Gastrocnemius medialis (tissue), 4 donors: ENCODE measurements around the gene AMOT.

Experiments used
- POLR2A ChIP-seq, 2 donors: fragments of 450-650 bp; IDR thresholded peaks; one replicate each; pipeline ENCODE4 v1.6.1; 2017; ENCODE audit warnings: antibody characterized with exemption in 2 of 2, mild to moderate bottlenecking in 2 of 2, moderate library complexity in 2 of 2
- TF ChIP-seq, protein P1 (sequence below), 5 experiments: fragments of 450-650 bp in 3 of 5; fragments of 200-600 bp in 2 of 5; sonication (generic) in 2 of 5; IDR thresholded peaks in 4 of 5; conservative IDR thresholded peaks in 1 of 5; 1 replicate in 4 of 5; 2 replicates in 1 of 5; pipeline ENCODE4 v1.5.1; 2016 to 2019; ENCODE audit warnings: antibody characterized with exemption in 5 of 5, mild to moderate bottlenecking in 3 of 5, moderate library complexity in 3 of 5

DNA sequence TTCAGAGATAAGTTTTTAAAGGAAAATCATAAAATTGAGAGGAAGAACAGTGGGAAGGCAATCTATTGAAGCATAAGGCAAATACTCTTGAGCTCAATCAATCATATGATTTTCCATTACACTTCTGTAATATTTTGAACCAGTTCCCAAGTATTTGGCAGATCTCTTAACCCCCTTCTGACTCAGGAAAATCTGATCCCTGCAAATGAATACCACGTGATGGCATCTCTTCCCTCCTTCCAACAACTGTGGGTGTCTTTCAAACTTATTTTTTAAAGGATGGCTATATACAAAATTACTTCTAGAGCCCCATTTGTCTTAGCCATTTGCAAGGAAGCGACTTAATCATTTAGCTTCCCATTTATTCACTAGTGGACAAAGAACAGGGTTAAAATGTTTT is 41.9 kb downstream of the AMOT start:
- no peak for TF ChIP-seq POLR2A (IDR thresholded peaks at IDR 0.05)
- TF ChIP-seq, protein P1, sequence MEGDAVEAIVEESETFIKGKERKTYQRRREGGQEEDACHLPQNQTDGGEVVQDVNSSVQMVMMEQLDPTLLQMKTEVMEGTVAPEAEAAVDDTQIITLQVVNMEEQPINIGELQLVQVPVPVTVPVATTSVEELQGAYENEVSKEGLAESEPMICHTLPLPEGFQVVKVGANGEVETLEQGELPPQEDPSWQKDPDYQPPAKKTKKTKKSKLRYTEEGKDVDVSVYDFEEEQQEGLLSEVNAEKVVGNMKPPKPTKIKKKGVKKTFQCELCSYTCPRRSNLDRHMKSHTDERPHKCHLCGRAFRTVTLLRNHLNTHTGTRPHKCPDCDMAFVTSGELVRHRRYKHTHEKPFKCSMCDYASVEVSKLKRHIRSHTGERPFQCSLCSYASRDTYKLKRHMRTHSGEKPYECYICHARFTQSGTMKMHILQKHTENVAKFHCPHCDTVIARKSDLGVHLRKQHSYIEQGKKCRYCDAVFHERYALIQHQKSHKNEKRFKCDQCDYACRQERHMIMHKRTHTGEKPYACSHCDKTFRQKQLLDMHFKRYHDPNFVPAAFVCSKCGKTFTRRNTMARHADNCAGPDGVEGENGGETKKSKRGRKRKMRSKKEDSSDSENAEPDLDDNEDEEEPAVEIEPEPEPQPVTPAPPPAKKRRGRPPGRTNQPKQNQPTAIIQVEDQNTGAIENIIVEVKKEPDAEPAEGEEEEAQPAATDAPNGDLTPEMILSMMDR (IDR thresholded peaks at IDR 0.05 in 4 of 5, conservative IDR thresholded peaks at IDR 0.05 in 1 of 5), result no peak
